ENCODE measurements around the gene CD200. TPM values are rescaled to one million over a fixed set of nuclear protein-coding genes. Genes with fewer than 3 reads are reported as not detected.

The CD200 gene
- total and polyA plus RNA-seq, 9 of the 15 experiments (the other 6 are each of a cell fraction or from before 2014, with no cell fraction given) = 0.13 TPM; not detected in 8

DNA sequence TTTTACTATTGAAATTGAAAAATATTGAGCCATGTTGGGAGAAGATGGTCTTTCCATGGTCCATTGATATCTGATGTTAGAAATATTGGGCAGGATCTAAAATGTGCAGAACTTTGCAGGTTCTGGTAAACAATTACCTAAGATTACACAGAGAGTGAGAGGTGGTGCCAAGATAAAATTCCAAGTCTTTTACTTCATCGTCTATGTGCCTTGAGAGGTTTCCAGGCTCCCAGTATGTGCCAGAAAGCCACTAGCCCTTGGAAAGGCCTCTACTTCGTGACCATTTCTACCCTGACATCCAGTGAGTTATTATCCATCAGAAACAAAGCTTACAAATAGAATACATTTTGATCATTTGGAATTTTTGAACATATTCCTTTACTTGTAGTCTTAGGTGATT, 27.6 kb downstream of the CD200 start:
- H4K20me1 ChIP-seq (replicated peaks; ENCODE audit: control insufficient read depth, insufficient read depth, low read length) = no peaks in the 10 kb centered on the region
- CTCF ChIA-PET (ENCODE audit: low intra/inter-chr PET ratio) = no interaction called here
- H3K27ac ChIP-seq (ENCODE audit: extremely low read depth, low read depth, low read length) = no peak overlapping the region
- no peak overlapping the region for H3K9ac ChIP-seq (ENCODE audit: insufficient read depth in 1 of 2, low read depth in 2 of 2, low read length in 2 of 2)
- peaks cover 0 to 5% of the 10 kb centered on the region in 2 experiments; a peak in 3 of 5 replicates for H3K27me3 ChIP-seq (ENCODE audit: control insufficient read depth in 2 of 2, insufficient read depth in 2 of 2, low read length in 2 of 2)
- intact Hi-C loops (cut with micrococcal nuclease) = no loop called here
- no peaks in the 10 kb centered on the region for H3K79me2 ChIP-seq (ENCODE audit: control insufficient read depth, insufficient read depth, low read length)
- WGBS (ENCODE audit: insufficient coverage, low coverage, missing lambda C conversion rate) = 7% methylated on average over 2 of the region's 2 CpGs
- FAIRE-seq (no peak), DNase-seq (ENCODE audit: extremely low read depth in 1 of 4, low spot score in 3 of 4) (no peak), ATAC-seq (no peak)
- no peak overlapping the region for H2AFZ ChIP-seq (ENCODE audit: low read depth, low read length)
- no peaks in the 10 kb centered on the region for H3K36me3 ChIP-seq (ENCODE audit: control insufficient read depth, insufficient read depth, low read length)
- no peaks in the 10 kb centered on the region for H3K4me1 ChIP-seq (replicated peaks in 1 of 2; ENCODE audit: control insufficient read depth in 2 of 2, insufficient read depth in 2 of 2, low read length in 2 of 2)
- H3K9me3 ChIP-seq (replicated peaks; ENCODE audit: control insufficient read depth, insufficient read depth, low read depth, low read length) = no peaks in the 10 kb centered on the region
- POLR2A ChIA-PET = no interaction called here
- no peak overlapping the region for H3K4me2 ChIP-seq (ENCODE audit: insufficient read depth, low read length)
- BruUV-seq (replicated peaks) = no TSS peak
- in situ Hi-C loops (cut with MboI) = no loop called here
- no peak overlapping the region for H3K4me3 ChIP-seq
- no peaks in the 10 kb centered on the region for H3K9me1 ChIP-seq (ENCODE audit: control insufficient read depth, insufficient read depth, low read length)
- TF ChIP-seq MXI1 (IDR thresholded peaks at IDR 0.05; ENCODE audit: low read depth, low read length) (no peak), ZNF174 (CRISPR knock-in tag; IDR thresholded peaks at IDR 0.05) (no peak), STAT5B (CRISPR knock-in tag; IDR thresholded peaks at IDR 0.05) (no peak), TARDBP (IDR thresholded peaks at IDR 0.05) (no peak), ZNF707 (CRISPR knock-in tag; conservative IDR thresholded peaks at IDR 0.05) (no peak), ZFP1 (CRISPR knock-in tag; IDR thresholded peaks at IDR 0.05) (no peak), NR2F6 (CRISPR knock-in tag; IDR thresholded peaks at IDR 0.05) (no peak), FOXK2 (conservative IDR thresholded peaks at IDR 0.05 in 1 of 2, IDR thresholded peaks at IDR 0.05 in 1 of 2; ENCODE audit: low read depth in 2 of 2) (no peak), RBFOX2 (IDR thresholded peaks at IDR 0.05; ENCODE audit: low read depth, low read length) (no peak), IRF2 (CRISPR knock-in tag; IDR thresholded peaks at IDR 0.05) (no peak)
- TF ChIP-seq, protein P1, sequence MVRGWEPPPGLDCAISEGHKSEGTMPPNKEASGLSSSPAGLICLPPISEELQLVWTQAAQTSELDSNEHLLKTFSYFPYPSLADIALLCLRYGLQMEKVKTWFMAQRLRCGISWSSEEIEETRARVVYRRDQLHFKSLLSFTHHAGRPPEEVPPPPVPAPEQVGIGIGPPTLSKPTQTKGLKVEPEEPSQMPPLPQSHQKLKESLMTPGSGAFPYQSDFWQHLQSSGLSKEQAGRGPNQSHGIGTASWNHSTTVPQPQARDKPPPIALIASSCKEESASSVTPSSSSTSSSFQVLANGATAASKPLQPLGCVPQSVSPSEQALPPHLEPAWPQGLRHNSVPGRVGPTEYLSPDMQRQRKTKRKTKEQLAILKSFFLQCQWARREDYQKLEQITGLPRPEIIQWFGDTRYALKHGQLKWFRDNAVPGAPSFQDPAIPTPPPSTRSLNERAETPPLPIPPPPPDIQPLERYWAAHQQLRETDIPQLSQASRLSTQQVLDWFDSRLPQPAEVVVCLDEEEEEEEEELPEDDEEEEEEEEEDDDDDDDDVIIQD (CRISPR knock-in tag; IDR thresholded peaks at IDR 0.05) = no peak
- TF ChIP-seq, protein P2, sequence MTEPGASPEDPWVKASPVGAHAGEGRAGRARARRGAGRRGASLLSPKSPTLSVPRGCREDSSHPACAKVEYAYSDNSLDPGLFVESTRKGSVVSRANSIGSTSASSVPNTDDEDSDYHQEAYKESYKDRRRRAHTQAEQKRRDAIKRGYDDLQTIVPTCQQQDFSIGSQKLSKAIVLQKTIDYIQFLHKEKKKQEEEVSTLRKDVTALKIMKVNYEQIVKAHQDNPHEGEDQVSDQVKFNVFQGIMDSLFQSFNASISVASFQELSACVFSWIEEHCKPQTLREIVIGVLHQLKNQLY (CRISPR knock-in tag; conservative IDR thresholded peaks at IDR 0.05) = no peak
- TF ChIP-seq, protein P3, sequence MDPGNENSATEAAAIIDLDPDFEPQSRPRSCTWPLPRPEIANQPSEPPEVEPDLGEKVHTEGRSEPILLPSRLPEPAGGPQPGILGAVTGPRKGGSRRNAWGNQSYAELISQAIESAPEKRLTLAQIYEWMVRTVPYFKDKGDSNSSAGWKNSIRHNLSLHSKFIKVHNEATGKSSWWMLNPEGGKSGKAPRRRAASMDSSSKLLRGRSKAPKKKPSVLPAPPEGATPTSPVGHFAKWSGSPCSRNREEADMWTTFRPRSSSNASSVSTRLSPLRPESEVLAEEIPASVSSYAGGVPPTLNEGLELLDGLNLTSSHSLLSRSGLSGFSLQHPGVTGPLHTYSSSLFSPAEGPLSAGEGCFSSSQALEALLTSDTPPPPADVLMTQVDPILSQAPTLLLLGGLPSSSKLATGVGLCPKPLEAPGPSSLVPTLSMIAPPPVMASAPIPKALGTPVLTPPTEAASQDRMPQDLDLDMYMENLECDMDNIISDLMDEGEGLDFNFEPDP (CRISPR knock-in tag; IDR thresholded peaks at IDR 0.05) = no peak
- TF ChIP-seq, protein P4, sequence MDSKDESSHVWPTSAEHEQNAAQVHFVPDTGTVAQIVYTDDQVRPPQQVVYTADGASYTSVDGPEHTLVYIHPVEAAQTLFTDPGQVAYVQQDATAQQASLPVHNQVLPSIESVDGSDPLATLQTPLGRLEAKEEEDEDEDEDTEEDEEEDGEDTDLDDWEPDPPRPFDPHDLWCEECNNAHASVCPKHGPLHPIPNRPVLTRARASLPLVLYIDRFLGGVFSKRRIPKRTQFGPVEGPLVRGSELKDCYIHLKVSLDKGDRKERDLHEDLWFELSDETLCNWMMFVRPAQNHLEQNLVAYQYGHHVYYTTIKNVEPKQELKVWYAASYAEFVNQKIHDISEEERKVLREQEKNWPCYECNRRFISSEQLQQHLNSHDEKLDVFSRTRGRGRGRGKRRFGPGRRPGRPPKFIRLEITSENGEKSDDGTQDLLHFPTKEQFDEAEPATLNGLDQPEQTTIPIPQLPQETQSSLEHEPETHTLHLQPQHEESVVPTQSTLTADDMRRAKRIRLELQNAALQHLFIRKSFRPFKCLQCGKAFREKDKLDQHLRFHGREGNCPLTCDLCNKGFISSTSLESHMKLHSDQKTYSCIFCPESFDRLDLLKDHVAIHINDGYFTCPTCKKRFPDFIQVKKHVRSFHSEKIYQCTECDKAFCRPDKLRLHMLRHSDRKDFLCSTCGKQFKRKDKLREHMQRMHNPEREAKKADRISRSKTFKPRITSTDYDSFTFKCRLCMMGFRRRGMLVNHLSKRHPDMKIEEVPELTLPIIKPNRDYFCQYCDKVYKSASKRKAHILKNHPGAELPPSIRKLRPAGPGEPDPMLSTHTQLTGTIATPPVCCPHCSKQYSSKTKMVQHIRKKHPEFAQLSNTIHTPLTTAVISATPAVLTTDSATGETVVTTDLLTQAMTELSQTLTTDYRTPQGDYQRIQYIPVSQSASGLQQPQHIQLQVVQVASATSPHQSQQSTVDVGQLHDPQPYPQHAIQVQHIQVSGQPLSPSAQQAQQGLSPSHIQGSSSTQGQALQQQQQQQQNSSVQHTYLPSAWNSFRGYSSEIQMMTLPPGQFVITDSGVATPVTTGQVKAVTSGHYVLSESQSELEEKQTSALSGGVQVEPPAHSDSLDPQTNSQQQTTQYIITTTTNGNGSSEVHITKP (IDR thresholded peaks at IDR 0.05; ENCODE audit: partially characterized antibody) = no peak
- TF ChIP-seq, protein P5, sequence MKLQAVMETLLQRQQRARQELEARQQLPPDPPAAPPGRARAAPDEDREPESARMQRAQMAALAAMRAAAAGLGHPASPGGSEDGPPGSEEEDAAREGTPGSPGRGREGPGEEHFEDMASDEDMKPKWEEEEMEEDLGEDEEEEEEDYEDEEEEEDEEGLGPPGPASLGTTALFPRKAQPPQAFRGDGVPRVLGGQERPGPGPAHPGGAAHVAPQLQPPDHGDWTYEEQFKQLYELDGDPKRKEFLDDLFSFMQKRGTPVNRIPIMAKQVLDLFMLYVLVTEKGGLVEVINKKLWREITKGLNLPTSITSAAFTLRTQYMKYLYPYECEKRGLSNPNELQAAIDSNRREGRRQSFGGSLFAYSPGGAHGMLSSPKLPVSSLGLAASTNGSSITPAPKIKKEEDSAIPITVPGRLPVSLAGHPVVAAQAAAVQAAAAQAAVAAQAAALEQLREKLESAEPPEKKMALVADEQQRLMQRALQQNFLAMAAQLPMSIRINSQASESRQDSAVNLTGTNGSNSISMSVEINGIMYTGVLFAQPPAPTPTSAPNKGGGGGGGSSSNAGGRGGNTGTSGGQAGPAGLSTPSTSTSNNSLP (IDR thresholded peaks at IDR 0.05; ENCODE audit: borderline replicate concordance, low read depth, low read length) = no peak

All from K562 (cell line).